Activated B cell treated with CpG ODN at 0.5 μM for 24 hours (primary cell): ENCODE data around the gene ISOC1. TPM values are rescaled to one million over a fixed set of nuclear protein-coding genes. Genes with fewer than 3 reads are reported as not detected.

Source experiments
- ATAC-seq: fragments of 200-7000 bp; cut with Tn5 transposase; one replicate; pipeline ENCODE4 v1.10.0; 2021; ENCODE audit warnings: low read depth, mild to moderate bottlenecking, moderate library complexity
- CTCF ChIA-PET: fragments of 350-600 bp; sonication (Branson Sonifier 250); formaldehyde crosslinking; loops from one replicate; lab custom pipeline; 2021; ENCODE audit warnings: antibody characterized with exemption; lab: Charles Lee
- POLR2A ChIA-PET: fragments of 350-600 bp; sonication (Branson Sonifier 250); formaldehyde crosslinking; loops from one replicate; lab custom pipeline; 2021; ENCODE audit warnings: antibody characterized with exemption; lab: Charles Lee
- DNase-seq: peaks from one replicate; pipeline ENCODE4 v3.0.0; 2022
- H3K27ac Mint-ChIP-seq: one replicate; pipeline ENCODE4 v1.8.0; 2020; ENCODE audit warnings: mixed read lengths
- H3K27me3 Mint-ChIP-seq: one replicate; pipeline ENCODE4 v1.8.0; 2021; ENCODE audit warnings: mixed read lengths
- H3K36me3 Mint-ChIP-seq: one replicate; pipeline ENCODE4 v1.8.0; 2021; ENCODE audit warnings: low read depth, mixed read lengths
- H3K4me1 Mint-ChIP-seq: one replicate; pipeline ENCODE4 v1.8.0; 2021; ENCODE audit warnings: mixed read lengths
- H3K4me3 Mint-ChIP-seq: one replicate; pipeline ENCODE4 v1.8.0; 2020; ENCODE audit warnings: mild to moderate bottlenecking, mixed read lengths
- H3K9me3 Mint-ChIP-seq: one replicate; pipeline ENCODE4 v1.8.0; 2020; ENCODE audit warnings: mixed read lengths
- intact Hi-C: fragments of 100-400 bp; cut with micrococcal nuclease; formaldehyde crosslinking; loops from one replicate; pipeline ENCODE4 v1.15.1; 2024
- total RNA-seq: library from RNA; stranded (reverse); gene quantifications from 2 replicates; pipeline ENCODE4 v1.2.3, GENCODE V29; 2022
- TF ChIP-seq, protein P1 (sequence below): fragments of 200-600 bp; IDR thresholded peaks from one replicate; pipeline ENCODE4 v1.8.0; 2022; ENCODE audit warnings: antibody characterized with exemption, mild to moderate bottlenecking

Gene ISOC1
- total RNA-seq, 1 donor from 2014 or later, result 9.9 TPM

DNA sequence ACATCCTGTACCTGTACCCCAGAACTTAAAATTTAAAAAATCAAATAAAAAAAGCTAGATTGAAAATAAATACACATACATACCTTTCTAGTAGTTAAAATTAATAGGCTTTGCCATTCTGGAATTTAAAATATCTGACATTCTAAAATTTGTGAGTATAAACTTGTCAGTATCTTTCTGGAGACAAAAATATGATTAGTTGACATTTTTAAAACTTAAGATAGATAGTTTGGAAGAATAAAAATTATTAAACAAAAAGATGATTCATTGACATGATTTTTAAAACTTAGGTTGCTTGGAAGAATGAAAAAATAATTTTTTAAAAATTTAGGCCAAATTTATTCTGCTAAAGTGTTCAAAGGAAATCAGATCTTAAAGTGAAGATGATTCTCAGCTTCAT is 43.1 kb downstream of the ISOC1 start:
- TF ChIP-seq, protein P1, sequence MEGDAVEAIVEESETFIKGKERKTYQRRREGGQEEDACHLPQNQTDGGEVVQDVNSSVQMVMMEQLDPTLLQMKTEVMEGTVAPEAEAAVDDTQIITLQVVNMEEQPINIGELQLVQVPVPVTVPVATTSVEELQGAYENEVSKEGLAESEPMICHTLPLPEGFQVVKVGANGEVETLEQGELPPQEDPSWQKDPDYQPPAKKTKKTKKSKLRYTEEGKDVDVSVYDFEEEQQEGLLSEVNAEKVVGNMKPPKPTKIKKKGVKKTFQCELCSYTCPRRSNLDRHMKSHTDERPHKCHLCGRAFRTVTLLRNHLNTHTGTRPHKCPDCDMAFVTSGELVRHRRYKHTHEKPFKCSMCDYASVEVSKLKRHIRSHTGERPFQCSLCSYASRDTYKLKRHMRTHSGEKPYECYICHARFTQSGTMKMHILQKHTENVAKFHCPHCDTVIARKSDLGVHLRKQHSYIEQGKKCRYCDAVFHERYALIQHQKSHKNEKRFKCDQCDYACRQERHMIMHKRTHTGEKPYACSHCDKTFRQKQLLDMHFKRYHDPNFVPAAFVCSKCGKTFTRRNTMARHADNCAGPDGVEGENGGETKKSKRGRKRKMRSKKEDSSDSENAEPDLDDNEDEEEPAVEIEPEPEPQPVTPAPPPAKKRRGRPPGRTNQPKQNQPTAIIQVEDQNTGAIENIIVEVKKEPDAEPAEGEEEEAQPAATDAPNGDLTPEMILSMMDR, result no peak
- no peaks in the 10 kb centered on the region for H3K4me1 Mint-ChIP-seq
- H3K4me3 Mint-ChIP-seq, result no peak overlapping the region
- ATAC-seq, result no peak
- ChIA-PET POLR2A (no interaction called here), CTCF (no interaction called here)
- H3K9me3 Mint-ChIP-seq, result peaks cover 2% of the 10 kb centered on the region
- peaks cover 2% of the 10 kb centered on the region for H3K27me3 Mint-ChIP-seq
- DNase-seq, result no peak
- H3K27ac Mint-ChIP-seq, result no peak overlapping the region
- intact Hi-C loops, result no loop called here
- no peaks in the 10 kb centered on the region for H3K36me3 Mint-ChIP-seq

DNA sequence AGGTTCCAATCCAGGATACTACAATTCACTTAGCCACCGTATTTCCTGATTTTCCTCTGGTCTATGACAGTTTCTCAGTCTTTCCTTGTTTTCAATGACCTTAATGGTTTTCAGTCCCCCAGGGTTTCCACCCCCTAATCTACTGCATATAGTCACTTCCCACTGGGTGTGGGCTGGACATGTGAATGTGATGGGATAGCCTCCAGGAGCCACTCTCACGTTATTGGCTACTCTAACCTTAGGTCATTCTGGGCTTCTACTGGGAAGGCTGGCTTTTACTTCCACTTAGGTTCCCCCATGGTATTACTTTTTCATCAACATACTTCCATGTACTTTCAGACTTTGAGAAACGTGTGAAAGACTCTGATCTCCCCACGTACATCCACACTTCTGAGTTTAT is 46.5 kb downstream of the ISOC1 start:
- peaks cover 2% of the 10 kb centered on the region for H3K9me3 Mint-ChIP-seq
- POLR2A ChIA-PET, result no interaction called here
- TF ChIP-seq, protein P1, result no peak
- no peaks in the 10 kb centered on the region for H3K36me3 Mint-ChIP-seq
- CTCF ChIA-PET, result no interaction called here
- H3K4me1 Mint-ChIP-seq, result no peaks in the 10 kb centered on the region
- no peak for ATAC-seq
- H3K27me3 Mint-ChIP-seq, result no peaks in the 10 kb centered on the region
- no peak overlapping the region for H3K4me3 Mint-ChIP-seq
- no peak for DNase-seq
- intact Hi-C loops, result no loop called here
- no peak overlapping the region for H3K27ac Mint-ChIP-seq

DNA sequence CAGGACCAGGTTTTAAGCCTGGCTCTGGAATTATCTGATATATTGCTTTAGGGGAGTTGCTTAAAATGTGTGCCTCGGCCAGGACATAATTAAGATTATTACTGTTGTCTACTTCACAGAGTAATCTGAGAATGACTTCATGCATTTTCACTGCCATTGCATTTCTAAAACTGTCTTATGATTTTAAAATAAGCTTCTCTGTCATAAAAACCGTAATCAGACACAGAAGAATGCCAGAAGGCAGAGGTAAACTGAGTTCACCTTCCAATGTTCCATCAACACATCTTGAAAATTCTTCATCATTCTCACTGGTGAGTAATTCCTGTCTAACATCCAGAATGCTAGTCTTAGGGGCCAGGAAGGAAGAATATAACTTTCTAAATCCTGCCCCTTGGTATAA is 47.1 kb downstream of the ISOC1 start:
- intact Hi-C loops, result no loop called here

DNA sequence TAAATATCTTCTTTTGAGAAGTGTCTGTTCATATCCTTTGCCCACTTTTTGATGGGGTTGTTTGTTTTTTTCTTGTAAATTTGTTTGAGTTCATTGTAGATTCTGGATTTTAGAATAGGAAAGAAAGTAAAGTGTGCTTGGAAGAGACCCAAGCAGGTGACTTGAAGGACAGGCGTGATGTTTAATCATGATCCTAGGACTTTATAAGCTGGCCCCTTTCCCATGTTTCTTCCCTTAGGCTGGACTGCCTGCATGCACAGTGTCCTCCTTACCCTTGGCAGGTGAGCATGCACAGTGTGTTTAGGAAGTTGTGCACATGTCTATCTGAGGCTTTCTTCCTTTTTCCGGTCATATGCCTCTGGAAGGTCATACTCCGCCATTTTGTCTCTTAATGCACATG is 61.3 kb downstream of the ISOC1 start:
- Mint-ChIP-seq H3K36me3 (peaks cover 3% of the 10 kb centered on the region), H3K27me3 (no peaks in the 10 kb centered on the region), H3K4me1 (no peaks in the 10 kb centered on the region), H3K4me3 (no peak overlapping the region), H3K9me3 (peaks cover 2% of the 10 kb centered on the region), H3K27ac (no peak overlapping the region)
- TF ChIP-seq, protein P1, result no peak
- DNase-seq (no peak), ATAC-seq (no peak)
- CTCF ChIA-PET, result no interaction called here
- intact Hi-C loops, result no loop called here
- POLR2A ChIA-PET, result no interaction called here

More for the DNA sequence above, 47.1 kb downstream of the ISOC1 start:
- Mint-ChIP-seq H3K4me3 (no peak overlapping the region), H3K36me3 (no peaks in the 10 kb centered on the region), H3K27me3 (no peaks in the 10 kb centered on the region), H3K9me3 (peaks cover 2% of the 10 kb centered on the region), H3K27ac (no peak overlapping the region), H3K4me1 (no peaks in the 10 kb centered on the region)
- DNase-seq (no peak), ATAC-seq (no peak)
- TF ChIP-seq, protein P1, result no peak
- CTCF ChIA-PET, result no interaction called here
- POLR2A ChIA-PET, result no interaction called here

DNA sequence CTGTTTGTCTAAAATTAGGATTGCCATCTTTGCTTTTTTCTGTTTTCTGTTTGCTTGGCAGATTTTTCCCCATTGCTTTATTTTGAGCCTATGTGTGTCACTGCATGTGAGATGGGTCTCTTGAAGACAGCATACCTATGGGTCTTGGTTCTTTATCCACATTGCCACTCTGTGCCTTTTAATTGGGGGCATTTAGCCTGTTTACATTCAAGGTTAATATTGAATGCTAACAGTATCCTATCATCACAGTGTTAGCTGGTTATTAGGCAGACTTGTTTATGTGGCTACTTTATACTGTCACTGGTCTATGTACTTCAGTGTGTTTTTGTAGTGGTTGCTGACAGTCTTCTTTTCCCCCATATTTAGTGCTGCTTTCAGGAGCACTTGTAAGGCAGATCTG is 67.3 kb downstream of the ISOC1 start:
- Mint-ChIP-seq H3K4me1 (no peaks in the 10 kb centered on the region), H3K4me3 (no peak overlapping the region), H3K36me3 (peaks cover 3% of the 10 kb centered on the region), H3K27me3 (no peaks in the 10 kb centered on the region), H3K27ac (no peak overlapping the region), H3K9me3 (peaks cover 15% of the 10 kb centered on the region)
- TF ChIP-seq, protein P1, result no peak
- intact Hi-C loops, result no loop called here
- POLR2A ChIA-PET, result no interaction called here
- DNase-seq (no peak), ATAC-seq (no peak)
- CTCF ChIA-PET, result no interaction called here

Other genes starting within 250 kb of the ISOC1 start
- not detected in 2 replicates for gene SLC27A6, start 129.3 kb upstream of the ISOC1 start, total RNA-seq